Heart right ventricle (tissue), 16 donors: ENCODE measurements around the gene ZNF280D. TPM values are rescaled to one million over a fixed set of nuclear protein-coding genes. Genes with fewer than 3 reads are reported as not detected.

Source experiments
- ATAC-seq, 8 donors: fragments of 200-7000 bp; cut with Tn5 transposase; one replicate each; pipeline ENCODE4 v1.9.1; 2020; ENCODE audit warnings: mild to moderate bottlenecking in 8 of 8, moderate library complexity in 8 of 8, moderate number of reproducible peaks in 1 of 8
- DNase-seq, 2 donors: peaks; one replicate each; pipeline ENCODE4 v3.0.0-alpha.2; 2020
- H3K27ac ChIP-seq, 10 donors: fragments of 200-600 bp; sonication (generic) in 2 of 10; one replicate each; pipeline versions ENCODE4 v1.5.0 to v1.8.0; 2020 to 2022; ENCODE audit warnings: mild to moderate bottlenecking in 3 of 10
- H3K27me3 ChIP-seq, 7 donors: fragments of 200-600 bp; one replicate each; pipeline ENCODE4 v1.8.0; 2021 to 2022; ENCODE audit warnings: mild to moderate bottlenecking in 2 of 7
- H3K36me3 ChIP-seq, 9 donors: fragments of 200-600 bp; sonication (generic) in 1 of 9; one replicate each; pipeline versions ENCODE4 v1.5.0 to v1.8.0; 2020 to 2022; ENCODE audit warnings: mild to moderate bottlenecking in 2 of 9
- H3K4me1 ChIP-seq, 9 donors: fragments of 200-600 bp; sonication (generic) in 1 of 9; one replicate each; pipeline versions ENCODE4 v1.5.0 to v1.8.0; 2020 to 2022; ENCODE audit warnings: mild to moderate bottlenecking in 4 of 9
- H3K4me3 ChIP-seq, 10 donors: fragments of 200-600 bp; sonication (generic) in 2 of 10; one replicate each; pipeline versions ENCODE4 v1.5.0 to v1.8.0; 2020 to 2022; ENCODE audit warnings: mild to moderate bottlenecking in 7 of 10, moderate library complexity in 2 of 10
- H3K9me3 ChIP-seq, 11 donors: fragments of 200-600 bp in 10 of 11; sonication (generic) in 2 of 11; one replicate each; pipeline versions ENCODE4 v1.5.0 to v1.8.0; 2013 to 2022; ENCODE audit warnings: mild to moderate bottlenecking in 2 of 11, control low read depth in 1 of 11, moderate library complexity in 1 of 11
- CTCF ChIP-seq, 9 donors: fragments of 200-600 bp; sonication (generic) in 2 of 9; IDR thresholded peaks; one replicate each; pipeline versions ENCODE4 v1.5.0 to v1.8.0; 2021 to 2022; ENCODE audit warnings: antibody characterized with exemption in 9 of 9, mild to moderate bottlenecking in 5 of 9, moderate library complexity in 1 of 9
- WGBS, 2 donors: extraction: QIAGEN DNeasy Blood & Tissue Kit; methylation state at CpG; one replicate each; pipeline ENCODE4 v1.1.7; 2013; ENCODE audit warnings: inconsistent platforms in 1 of 2; 5-methylcytosine and 5-hydroxymethylcytosine counted together
- intact Hi-C, 10 donors: fragments of 100-400 bp; cut with DNase I; formaldehyde crosslinking; loops; one replicate each; pipeline versions ENCODE4 v1.11.1 to v1.14.2; 2022
- polyA plus RNA-seq, 2 donors: library from polyadenylated mRNA; stranded (reverse); fragments of 200-250 nt; gene quantifications; one replicate each; pipeline ENCODE4 v1.2.3, GENCODE V29; 2013
- total RNA-seq, 10 donors: library from RNA; stranded (reverse); fragmentation: NEBNext Ultra II Directional in 3 of 10; extraction: Animal tissue kit (Norgen Biotek cat#: 25700) in 3 of 10; gene quantifications; one replicate each; pipeline versions ENCODE4 v1.2.1 to v1.2.4, GENCODE V29; 2021 to 2023
- donor health status: Arrhythmogenic right ventricular cardiomyopathy.
- donor health status: ischemic (EF 13 %, LVEDD 7.1; RV severe dilation, severe dysfunction).
- donor health status: healthy with polysubstance abuse.
- donor health status: DM: no; HTN: yes; CAD: no.
- donor health status: DM: no; HTN: no; CAD: no.
- donor health status: ischemic (EF 25% LVEDD 6.9; RV normal size, moderate dysfunction).
- donor health status: ischemic (EF 25% LVEDD 5.7; RV mildly dilated, moderate dysfunction).
- donor health status: healthy.
- donor health status: DM: yes; HTN: yes; CAD: no.
- donor health status: Ischemic cardiomyopathy.
- donor health status: ischemic (EF 35%, LVEDD 5.7; RV mildly dilated, moderate dysfunction).
- donor health status: nonischemic (EF 11% LVEDD 7.7; RV severe dilation, severe dysfunction).
- donor health status: DM: yes; HTN: yes; CAD: no.
- donor health status: PGD.
- donor health status: ischemic (EF 29% LVEDD 5.4; RV normal size, mild dysfunction).
- donor health status: nonischemic (EF 23%, LVEDD 6.1; RV moderate dilation, normal function).

The ZNF280D gene
- total and polyA plus RNA-seq, 12 donors: 6.9 to 42.4 (median 24.9) TPM

GRCh38 chr15:56690733-56691132 lies 42.6 kb downstream of the ZNF280D start:
- intact Hi-C loops: no loop called here

GRCh38 chr15:56683908-56684307 lies 49.4 kb downstream of the ZNF280D start:
- intact Hi-C loops: no loop called here
- Histone ChIP-seq H3K36me3 (peaks cover 0 to 61% (median 2%) of the 10 kb centered on the region in 9 donors), H3K27ac (no peak overlapping the region), H3K4me3 (no peak overlapping the region), H3K9me3 (no peaks in the 10 kb centered on the region), H3K4me1 (peaks cover 0 to 25% (median 5%) of the 10 kb centered on the region in 9 donors), H3K27me3 (no peaks in the 10 kb centered on the region)
- ATAC-seq: no peak
- DNase-seq: no peak
- TF ChIP-seq CTCF (IDR thresholded peaks at IDR 0.05): no peak
- 83 to 96% methylated on average over 1 of the region's 1 CpG for WGBS, 2 donors

More at GRCh38 chr15:56690733-56691132, 42.6 kb downstream of the ZNF280D start:
- ATAC-seq: no peak
- no peak for TF ChIP-seq CTCF (IDR thresholded peaks at IDR 0.05)
- Histone ChIP-seq H3K27me3 (no peaks in the 10 kb centered on the region), H3K4me1 (peaks cover 0 to 3% (median 0%) of the 10 kb centered on the region in 9 donors), H3K36me3 (peaks cover 0 to 56% (median 6%) of the 10 kb centered on the region in 9 donors), H3K9me3 (no peaks in the 10 kb centered on the region), H3K27ac (no peak overlapping the region), H3K4me3 (no peak overlapping the region)
- DNase-seq: no peak
- WGBS, 2 donors: 86 to 90% methylated on average over 1 of the region's 1 CpG

DNA sequence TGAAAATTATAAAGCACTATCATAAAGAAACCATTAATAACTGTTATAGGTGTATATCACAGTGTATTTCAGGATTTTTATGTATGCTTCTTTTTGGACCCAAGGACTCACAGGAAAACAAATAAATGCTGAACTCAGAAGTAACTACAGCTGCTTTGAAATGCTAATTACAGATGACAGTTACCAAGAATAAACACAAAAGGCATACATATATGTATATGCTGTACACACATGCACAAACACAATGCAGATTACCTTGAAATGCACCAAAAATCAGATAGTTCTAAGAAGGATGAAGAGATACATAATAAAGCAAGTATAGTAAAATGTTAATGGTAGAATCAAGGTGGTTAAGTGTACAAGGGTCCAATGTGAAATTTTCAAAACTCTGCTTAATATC lies 52.2 kb downstream of the ZNF280D start:
- Histone ChIP-seq H3K27me3 (no peaks in the 10 kb centered on the region), H3K36me3 (peaks cover 0 to 61% (median 4%) of the 10 kb centered on the region in 9 donors), H3K9me3 (no peaks in the 10 kb centered on the region), H3K4me3 (no peak overlapping the region), H3K27ac (no peak overlapping the region), H3K4me1 (peaks cover 0 to 25% (median 5%) of the 10 kb centered on the region in 9 donors)
- no peak for TF ChIP-seq CTCF (IDR thresholded peaks at IDR 0.05)
- intact Hi-C loops: no loop called here
- ATAC-seq (no peak), DNase-seq (no peak)

DNA sequence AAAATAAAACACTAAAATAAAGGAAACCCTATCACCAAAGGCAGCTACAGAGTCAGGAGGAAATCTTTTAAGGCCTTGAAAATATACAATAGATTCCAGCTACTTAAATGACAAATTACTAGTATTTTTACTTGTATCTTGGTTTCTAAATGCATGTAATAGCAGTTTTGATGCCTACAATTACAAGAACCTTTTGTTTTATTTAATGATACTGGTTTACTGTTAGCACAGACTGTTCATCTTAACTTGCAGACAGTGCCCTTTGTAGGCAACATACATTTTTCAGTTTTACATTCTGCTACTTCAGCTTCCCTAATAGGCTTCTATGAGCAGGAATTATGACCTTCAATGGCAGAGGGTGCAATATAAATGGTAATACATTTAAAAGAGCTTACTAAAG lies 54.1 kb downstream of the ZNF280D start:
- TF ChIP-seq CTCF (IDR thresholded peaks at IDR 0.05): no peak
- intact Hi-C loops: no loop called here
- H3K27ac ChIP-seq: no peak overlapping the region

More for the DNA sequence above, 54.1 kb downstream of the ZNF280D start:
- no peaks in the 10 kb centered on the region for H3K9me3 ChIP-seq
- ATAC-seq (no peak), DNase-seq (no peak)
- H3K36me3 ChIP-seq: peaks cover 0 to 80% (median 8%) of the 10 kb centered on the region in 9 donors
- peaks cover 0 to 22% (median 8%) of the 10 kb centered on the region in 9 donors for H3K4me1 ChIP-seq
- no peak overlapping the region for H3K4me3 ChIP-seq
- H3K27me3 ChIP-seq: no peaks in the 10 kb centered on the region
